HFF-Myc (cell line): ENCODE measurements around the gene CFAP97.

Experiments
- DNase-seq: peaks from one replicate; pipeline ENCODE4 v3.0.0-alpha.2; 2011; ENCODE audit warnings: low read depth; ENCODE audit errors: extremely low read depth
- H3K4me3 ChIP-seq: replicated peaks from 2 replicates; pipeline ENCODE4 v1.5.1; 2011; ENCODE audit warnings: low read depth, mild to moderate bottlenecking, control low read depth, low read length
- TF ChIP-seq, protein P1 (sequence below): IDR thresholded peaks from 2 replicates; pipeline ENCODE4 v1.5.1; 2012; ENCODE audit warnings: mild to moderate bottlenecking, low read depth, low read length, control low read depth; ENCODE audit errors: missing control alignments

Gene CFAP97

DNA sequence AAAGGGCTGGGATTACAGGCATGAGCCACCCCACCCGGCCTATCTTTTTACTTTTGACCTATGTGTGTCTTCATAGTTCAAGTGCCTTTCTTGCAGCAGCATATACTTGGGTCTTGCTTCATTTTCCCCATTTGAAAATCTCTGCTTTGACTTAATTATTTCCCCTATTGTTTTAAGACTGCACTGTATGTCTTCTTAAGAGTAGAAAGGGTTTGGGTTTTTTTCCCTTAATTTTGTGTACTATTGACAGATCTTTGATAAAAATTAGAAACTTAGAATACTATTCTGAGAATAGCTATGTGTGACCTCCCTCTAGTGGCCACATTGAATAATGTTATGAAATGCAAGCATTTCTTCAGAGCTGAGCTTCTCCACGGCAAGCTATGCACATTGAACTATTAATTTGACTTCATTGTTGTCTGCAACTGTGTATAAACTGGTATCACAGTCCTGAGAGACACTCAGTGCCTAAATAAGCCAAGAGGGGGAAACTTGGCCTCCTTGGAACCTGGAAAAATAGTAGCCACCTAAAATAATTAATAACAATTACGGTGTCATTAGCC, 69.4 kb downstream of the CFAP97 start:
- H3K4me3 ChIP-seq: no peak overlapping the region
- TF ChIP-seq, protein P1, sequence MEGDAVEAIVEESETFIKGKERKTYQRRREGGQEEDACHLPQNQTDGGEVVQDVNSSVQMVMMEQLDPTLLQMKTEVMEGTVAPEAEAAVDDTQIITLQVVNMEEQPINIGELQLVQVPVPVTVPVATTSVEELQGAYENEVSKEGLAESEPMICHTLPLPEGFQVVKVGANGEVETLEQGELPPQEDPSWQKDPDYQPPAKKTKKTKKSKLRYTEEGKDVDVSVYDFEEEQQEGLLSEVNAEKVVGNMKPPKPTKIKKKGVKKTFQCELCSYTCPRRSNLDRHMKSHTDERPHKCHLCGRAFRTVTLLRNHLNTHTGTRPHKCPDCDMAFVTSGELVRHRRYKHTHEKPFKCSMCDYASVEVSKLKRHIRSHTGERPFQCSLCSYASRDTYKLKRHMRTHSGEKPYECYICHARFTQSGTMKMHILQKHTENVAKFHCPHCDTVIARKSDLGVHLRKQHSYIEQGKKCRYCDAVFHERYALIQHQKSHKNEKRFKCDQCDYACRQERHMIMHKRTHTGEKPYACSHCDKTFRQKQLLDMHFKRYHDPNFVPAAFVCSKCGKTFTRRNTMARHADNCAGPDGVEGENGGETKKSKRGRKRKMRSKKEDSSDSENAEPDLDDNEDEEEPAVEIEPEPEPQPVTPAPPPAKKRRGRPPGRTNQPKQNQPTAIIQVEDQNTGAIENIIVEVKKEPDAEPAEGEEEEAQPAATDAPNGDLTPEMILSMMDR: peak; percentile 58
- no peak for DNase-seq

DNA sequence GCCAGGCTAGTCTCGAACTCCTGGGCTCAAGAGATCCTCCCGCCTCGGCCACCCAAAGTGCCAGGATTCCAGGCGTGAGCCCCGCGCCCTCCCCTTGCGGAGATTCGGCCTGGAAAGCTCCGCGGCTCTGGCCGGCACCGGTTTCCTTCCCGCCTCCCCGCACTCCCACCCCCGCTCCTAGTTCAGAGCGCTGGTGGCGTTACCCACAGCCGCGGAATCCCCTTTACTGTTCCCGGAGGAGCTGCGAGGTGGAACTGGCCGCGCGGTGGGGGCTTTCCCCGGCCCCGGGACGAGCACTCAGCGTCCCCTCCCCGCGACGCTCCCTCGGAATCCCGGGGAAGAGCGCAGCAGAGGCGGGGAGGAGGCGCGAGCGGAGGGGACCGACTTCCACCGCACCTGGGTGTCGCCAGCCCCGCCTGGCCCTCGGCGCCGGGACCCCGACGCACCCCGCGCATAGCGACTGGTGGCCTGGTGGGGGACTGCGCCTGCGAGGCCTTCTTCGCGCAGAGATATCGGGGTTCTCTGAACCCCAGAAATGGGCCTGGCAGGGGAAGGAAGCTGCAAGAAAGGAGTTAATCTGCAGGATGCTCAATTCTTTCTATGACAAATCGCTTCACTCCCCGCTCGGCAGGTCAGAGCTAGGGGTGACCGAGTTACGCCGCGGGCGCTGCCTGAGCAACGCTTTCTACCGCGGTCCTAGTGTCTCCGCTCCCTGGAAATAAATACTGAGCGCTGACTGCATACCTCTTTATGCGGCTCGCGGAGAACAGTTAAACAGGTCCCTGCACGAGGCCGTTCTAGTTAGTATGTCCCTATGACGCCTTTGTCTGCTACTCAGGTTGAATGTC, 75.3 kb downstream of the CFAP97 start:
- H3K4me3 ChIP-seq: peak overlapping the region; percentile 46
- TF ChIP-seq, protein P1: no peak
- DNase-seq: no peak

DNA sequence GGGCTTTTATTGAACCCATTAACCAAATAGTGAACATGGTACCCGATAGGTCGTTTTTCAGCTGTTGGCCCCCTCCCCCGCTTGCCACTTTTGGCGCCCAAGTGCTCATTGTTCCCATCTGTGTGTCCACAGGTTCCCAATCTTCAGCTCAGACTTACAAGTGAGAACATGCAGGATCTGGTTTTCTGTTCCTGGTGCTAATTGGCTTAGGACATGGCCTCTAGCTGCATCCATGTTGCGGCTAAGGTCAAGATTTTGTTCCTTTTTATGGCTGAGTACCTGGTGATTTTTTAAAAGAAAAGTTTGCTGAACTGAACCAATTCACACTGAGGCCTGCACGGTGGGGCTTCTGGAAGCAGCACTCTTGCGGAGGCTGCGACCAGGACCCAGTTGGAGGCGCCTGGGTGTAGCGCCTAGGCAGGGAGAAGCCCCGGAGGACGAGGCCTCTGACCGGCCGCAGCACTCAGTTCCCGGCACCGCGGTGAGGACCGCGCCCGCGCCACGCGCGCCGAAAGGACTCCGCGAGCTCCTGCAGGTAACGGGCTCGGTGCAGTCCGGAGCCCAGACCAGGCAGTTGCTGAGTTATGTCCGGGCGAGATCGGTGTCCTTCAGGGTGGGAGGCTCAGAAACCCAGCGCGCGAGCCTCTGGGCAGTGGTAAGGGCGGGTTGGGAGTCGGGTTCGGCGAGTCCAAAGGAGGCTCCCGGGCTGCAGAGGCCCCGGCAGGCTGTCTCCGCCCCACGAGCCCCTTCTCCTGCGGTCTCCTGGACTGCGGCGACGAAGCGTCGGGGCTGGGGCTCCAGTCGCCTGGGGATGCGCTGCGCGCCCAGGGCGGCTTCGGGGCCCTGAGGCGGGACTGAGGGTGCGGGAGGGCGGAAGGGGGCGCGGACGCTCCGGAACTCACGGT, 76.5 kb downstream of the CFAP97 start:
- peak overlapping the region; percentile 46 for H3K4me3 ChIP-seq
- DNase-seq: no peak
- TF ChIP-seq, protein P1: no peak

DNA sequence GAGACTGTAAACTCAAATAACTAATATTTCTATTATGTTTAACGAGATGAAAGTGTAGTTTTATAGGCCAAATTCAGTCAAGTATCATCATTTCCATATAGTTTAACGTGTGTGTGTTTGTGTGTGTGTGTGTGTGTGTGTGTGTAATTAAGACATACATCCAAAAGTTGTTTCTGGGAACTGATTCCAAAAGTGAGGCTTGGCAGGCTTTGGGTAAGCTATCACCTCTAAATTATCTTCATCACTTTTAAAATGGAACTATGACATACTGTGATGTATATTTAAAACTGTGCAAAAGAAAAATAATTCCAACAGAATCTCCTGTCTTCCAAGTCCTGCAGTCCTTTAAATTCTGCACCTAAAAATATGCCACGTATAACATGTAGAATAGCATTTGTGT, 79.8 kb downstream of the CFAP97 start:
- DNase-seq: no peak
- no peak overlapping the region for H3K4me3 ChIP-seq
- TF ChIP-seq, protein P1: no peak

DNA sequence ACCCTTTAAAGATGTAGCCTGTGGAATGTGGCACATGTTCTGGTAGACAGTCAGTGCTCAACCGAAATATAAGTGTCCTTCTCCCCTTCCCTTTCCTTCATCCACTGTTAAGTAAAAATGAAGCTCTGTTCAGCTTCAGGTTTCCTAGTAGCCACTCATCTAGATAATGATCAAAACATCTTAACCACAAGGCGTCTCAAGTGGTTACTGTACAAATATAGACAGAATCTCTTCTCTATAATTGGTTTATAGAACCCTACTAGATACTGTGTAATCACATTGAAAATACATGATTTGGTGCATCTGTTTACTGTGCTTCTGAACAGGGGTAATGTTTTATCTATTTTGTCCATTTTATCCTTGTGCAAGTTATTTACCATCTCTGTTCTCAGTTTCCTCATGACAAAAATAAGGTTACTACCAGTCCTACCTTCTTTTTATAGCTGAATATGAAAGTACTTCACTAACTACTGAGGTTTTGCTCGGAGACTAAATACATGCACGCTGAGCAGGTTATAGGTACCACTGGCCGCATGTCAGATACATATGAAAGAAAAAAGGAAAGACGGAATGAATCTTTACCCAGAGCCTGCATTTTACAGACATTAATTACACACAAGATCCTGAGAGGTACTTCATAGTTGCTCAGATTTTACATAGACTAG, 81.0 kb downstream of the CFAP97 start:
- TF ChIP-seq, protein P1: no peak
- no peak overlapping the region for H3K4me3 ChIP-seq
- no peak for DNase-seq

DNA sequence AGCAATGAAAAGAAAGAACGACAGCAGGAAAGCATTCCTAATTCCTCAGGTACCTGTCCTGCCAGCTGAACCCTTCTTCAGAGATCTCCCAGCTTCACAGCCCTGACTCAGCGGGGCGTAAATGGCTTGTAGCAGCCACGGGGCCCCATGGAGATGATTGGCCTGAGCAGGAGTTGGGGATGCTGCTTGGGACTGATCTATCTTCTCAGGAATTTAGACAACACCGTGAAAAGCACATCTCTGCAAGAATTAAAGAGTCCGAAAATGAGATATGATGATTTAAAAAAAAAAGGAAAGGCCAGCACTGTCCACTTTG, 83.2 kb downstream of the CFAP97 start:
- TF ChIP-seq, protein P1: no peak
- no peak overlapping the region for H3K4me3 ChIP-seq
- no peak for DNase-seq
